Loucy (cell line): Measurements from ENCODE around the gene TBX10.

Experiments used
- H2AFZ ChIP-seq: fragments of 200-600 bp; sonication (generic); 2 replicates; pipeline ENCODE4 v1.6.0; 2016; ENCODE audit warnings: antibody characterized with exemption, mild to moderate bottlenecking, low read length, moderate library complexity
- H3F3A ChIP-seq: fragments of 200-600 bp; 2 replicates; pipeline ENCODE4 v1.6.0; 2016; ENCODE audit warnings: antibody characterized with exemption, low read depth, mild to moderate bottlenecking
- H3K27me3 ChIP-seq: fragments of 200-600 bp; sonication (generic); 2 replicates; pipeline ENCODE4 v1.6.1; 2014; ENCODE audit warnings: low read length, mild to moderate bottlenecking; ENCODE audit not compliant: insufficient read depth, poor library complexity, severe bottlenecking
- H3K36me3 ChIP-seq: fragments of 200-600 bp; sonication (generic); 2 replicates; pipeline ENCODE4 v1.6.1; 2016; ENCODE audit warnings: low read length; ENCODE audit not compliant: insufficient read depth
- H3K4me1 ChIP-seq: fragments of 200-600 bp; sonication (generic); 2 replicates; pipeline ENCODE4 v1.5.1; 2014; ENCODE audit warnings: low read length, mild to moderate bottlenecking; ENCODE audit not compliant: insufficient read depth, poor library complexity, severe bottlenecking
- H3K4me2 ChIP-seq: fragments of 200-600 bp; sonication (generic); 2 replicates; pipeline ENCODE4 v1.6.0; 2014; ENCODE audit warnings: antibody characterized with exemption, low read length, low read depth, mild to moderate bottlenecking; ENCODE audit not compliant: poor library complexity, severe bottlenecking
- H3K4me3 ChIP-seq: fragments of 200-600 bp; sonication (generic); 2 replicates; pipeline ENCODE4 v1.5.1; 2014; ENCODE audit warnings: low read length, mild to moderate bottlenecking, mixed read lengths; ENCODE audit not compliant: poor library complexity, severe bottlenecking
- H3K79me2 ChIP-seq: fragments of 200-600 bp; sonication (generic); 2 replicates; pipeline ENCODE4 v1.6.1; 2014; ENCODE audit warnings: low read length; ENCODE audit not compliant: insufficient read depth
- H3K9ac ChIP-seq: fragments of 200-600 bp; sonication (generic); 2 replicates; pipeline ENCODE4 v1.6.0; 2014; ENCODE audit warnings: mild to moderate bottlenecking, low read depth, low read length, moderate library complexity; ENCODE audit not compliant: poor library complexity, severe bottlenecking
- H3K9me2 ChIP-seq: fragments of 200-600 bp; sonication (generic); replicated peaks from 2 replicates; pipeline ENCODE4 v1.6.1; 2016; ENCODE audit warnings: low read depth, low read length, mixed read lengths
- H3K9me3 ChIP-seq: fragments of 200-600 bp; sonication (generic); 2 replicates; pipeline ENCODE4 v1.6.1; 2014; ENCODE audit warnings: mild to moderate bottlenecking, antibody characterized with exemption, low read length, low read depth; ENCODE audit not compliant: insufficient read depth
- H4K20me1 ChIP-seq: fragments of 200-600 bp; sonication (generic); 2 replicates; pipeline ENCODE4 v1.6.0; 2014; ENCODE audit warnings: antibody characterized with exemption, low read length, mild to moderate bottlenecking; ENCODE audit not compliant: insufficient read depth, poor library complexity, severe bottlenecking
- EZH2phosphoT487 ChIP-seq: fragments of 200-600 bp; IDR thresholded peaks from 2 replicates; pipeline ENCODE4 v1.6.1; 2018; ENCODE audit warnings: antibody characterized with exemption, mild to moderate bottlenecking, moderate library complexity, borderline replicate concordance
- TF ChIP-seq, protein P1 (sequence below): fragments of 200-600 bp; sonication (generic); conservative IDR thresholded peaks from 2 replicates; pipeline ENCODE4 v1.5.1; 2014; ENCODE audit warnings: mild to moderate bottlenecking, antibody characterized with exemption, low read length

TBX10 gene

GRCh38 chr11:67652965-67653845, 13.6 kb upstream of the TBX10 start:
- Histone ChIP-seq H3K4me3 (peak overlapping the region; percentile 14), H4K20me1 (no peaks in the 10 kb centered on the region), H3F3A (0 out of 2 replicates have a peak, but pooled peaks cover 2% of the 10 kb centered on the region), H3K9ac (peak overlapping the region; percentile 44), H3K4me1 (peaks cover 43% of the 10 kb centered on the region), H2AFZ (no peak overlapping the region), H3K36me3 (no peaks in the 10 kb centered on the region), H3K9me3 (no peaks in the 10 kb centered on the region; the same call in 1 of the 2 replicates), H3K79me2 (no peaks in the 10 kb centered on the region), H3K27me3 (no peaks in the 10 kb centered on the region), H3K9me2 (no peaks in the 10 kb centered on the region), H3K4me2 (peak overlapping the region; percentile 69)
- TF ChIP-seq, protein P1, sequence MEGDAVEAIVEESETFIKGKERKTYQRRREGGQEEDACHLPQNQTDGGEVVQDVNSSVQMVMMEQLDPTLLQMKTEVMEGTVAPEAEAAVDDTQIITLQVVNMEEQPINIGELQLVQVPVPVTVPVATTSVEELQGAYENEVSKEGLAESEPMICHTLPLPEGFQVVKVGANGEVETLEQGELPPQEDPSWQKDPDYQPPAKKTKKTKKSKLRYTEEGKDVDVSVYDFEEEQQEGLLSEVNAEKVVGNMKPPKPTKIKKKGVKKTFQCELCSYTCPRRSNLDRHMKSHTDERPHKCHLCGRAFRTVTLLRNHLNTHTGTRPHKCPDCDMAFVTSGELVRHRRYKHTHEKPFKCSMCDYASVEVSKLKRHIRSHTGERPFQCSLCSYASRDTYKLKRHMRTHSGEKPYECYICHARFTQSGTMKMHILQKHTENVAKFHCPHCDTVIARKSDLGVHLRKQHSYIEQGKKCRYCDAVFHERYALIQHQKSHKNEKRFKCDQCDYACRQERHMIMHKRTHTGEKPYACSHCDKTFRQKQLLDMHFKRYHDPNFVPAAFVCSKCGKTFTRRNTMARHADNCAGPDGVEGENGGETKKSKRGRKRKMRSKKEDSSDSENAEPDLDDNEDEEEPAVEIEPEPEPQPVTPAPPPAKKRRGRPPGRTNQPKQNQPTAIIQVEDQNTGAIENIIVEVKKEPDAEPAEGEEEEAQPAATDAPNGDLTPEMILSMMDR: no peak
- TF ChIP-seq EZH2phosphoT487: no peak

DNA sequence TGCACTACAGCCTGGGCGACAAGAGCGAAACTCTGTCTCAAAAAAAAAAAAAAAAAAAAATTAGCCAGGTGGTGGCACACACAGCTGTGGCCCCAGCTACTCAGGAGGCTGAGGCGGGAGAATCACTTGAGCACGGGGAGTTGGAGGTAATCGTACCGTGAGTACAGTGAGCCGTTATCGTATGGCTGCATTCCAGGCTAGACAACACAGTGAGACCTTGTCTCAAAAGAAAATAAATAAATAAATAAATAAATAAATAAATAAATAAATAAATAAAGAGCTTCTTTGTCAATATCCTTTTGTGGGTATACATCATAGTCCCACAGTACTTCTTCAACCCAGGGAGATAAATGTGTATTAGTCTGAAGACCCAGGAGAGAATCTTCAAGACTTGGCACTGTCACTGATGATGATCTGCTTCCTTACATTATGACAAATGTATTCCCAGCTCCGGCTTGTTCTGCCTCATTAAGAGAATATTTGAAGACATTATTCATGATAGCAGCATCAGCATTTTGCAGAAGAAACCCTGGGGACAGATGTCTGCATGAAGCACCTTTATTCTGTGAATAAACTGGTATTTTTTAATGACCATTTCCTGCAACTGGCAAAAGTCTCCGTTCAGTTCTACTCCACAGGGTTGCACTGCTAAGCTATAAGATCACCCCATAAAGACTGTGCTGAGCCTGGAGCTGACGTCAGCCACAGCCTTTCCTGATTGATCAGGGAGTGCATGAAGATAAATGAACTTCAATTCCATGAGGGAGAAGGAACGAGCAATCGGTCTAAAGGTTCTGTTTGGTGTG, 12.6 kb upstream of the TBX10 start:
- H3K4me2 ChIP-seq: peak overlapping the region; percentile 69
- H3K9me2 ChIP-seq: no peaks in the 10 kb centered on the region
- TF ChIP-seq, protein P1: no peak
- TF ChIP-seq EZH2phosphoT487: no peak
- H3K4me3 ChIP-seq: peak overlapping the region; percentile 14
- H3K9me3 ChIP-seq: no peaks in the 10 kb centered on the region; the same call in 1 of the 2 replicates
- no peaks in the 10 kb centered on the region for H4K20me1 ChIP-seq
- H3K36me3 ChIP-seq: no peaks in the 10 kb centered on the region
- no peak overlapping the region for H2AFZ ChIP-seq
- no peaks in the 10 kb centered on the region for H3K27me3 ChIP-seq
- H3K4me1 ChIP-seq: peaks cover 53% of the 10 kb centered on the region
- peak overlapping the region; percentile 90 for H3K9ac ChIP-seq
- H3F3A ChIP-seq: 0 out of 2 replicates have a peak, but pooled peaks cover 2% of the 10 kb centered on the region
- H3K79me2 ChIP-seq: no peaks in the 10 kb centered on the region

- no peaks in the 10 kb centered on the region for H3K27me3 ChIP-seq
- no peak overlapping the region for H2AFZ ChIP-seq
- H3K79me2 ChIP-seq: no peaks in the 10 kb centered on the region
- no peak for TF ChIP-seq EZH2phosphoT487
- TF ChIP-seq, protein P1: no peak
- H3K36me3 ChIP-seq: no peaks in the 10 kb centered on the region
- H3K9me3 ChIP-seq: no peaks in the 10 kb centered on the region
- H4K20me1 ChIP-seq: no peaks in the 10 kb centered on the region
- peak overlapping the region; percentile 69 for H3K4me2 ChIP-seq
- H3K9ac ChIP-seq: peak overlapping the region; percentile 90
- H3K9me2 ChIP-seq: no peaks in the 10 kb centered on the region
- H3K4me1 ChIP-seq: peaks cover 76% of the 10 kb centered on the region
- peak overlapping the region; percentile 79 for H3K4me3 ChIP-seq
- H3F3A ChIP-seq: 0 out of 2 replicates have a peak, but pooled peaks cover 2% of the 10 kb centered on the region
These were observed 10.3 kb upstream of the TBX10 start for GRCh38 chr11:67649634-67650510.
